HuH-7.5 (cell line): ENCODE data around the gene ABTB2.

Source experiments
- DNase-seq: peaks from one replicate; pipeline ENCODE4 v3.0.0; 2011; ENCODE audit warnings: low spot score

Gene ABTB2

DNA sequence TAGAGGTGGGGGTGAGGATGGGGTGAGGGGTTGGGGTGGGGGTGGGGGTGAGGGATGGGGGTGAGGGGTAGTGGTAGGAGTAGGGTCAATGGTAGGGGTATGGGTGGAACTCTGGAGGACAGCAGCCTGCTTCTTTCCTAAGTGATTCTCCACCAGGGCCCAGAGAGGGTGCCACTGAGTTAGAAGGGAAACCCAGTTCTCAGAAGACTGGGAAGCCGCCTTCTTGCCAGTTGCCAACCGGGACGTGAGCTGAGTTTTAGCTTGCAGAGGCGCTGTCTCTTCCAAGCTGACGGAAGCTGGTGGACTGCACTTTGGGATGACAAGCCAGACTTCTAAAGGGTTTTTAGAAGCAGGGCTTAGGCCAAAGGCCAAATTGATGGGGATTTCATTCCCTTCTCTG, 148.0 kb downstream of the ABTB2 start:
- no peak for DNase-seq

DNA sequence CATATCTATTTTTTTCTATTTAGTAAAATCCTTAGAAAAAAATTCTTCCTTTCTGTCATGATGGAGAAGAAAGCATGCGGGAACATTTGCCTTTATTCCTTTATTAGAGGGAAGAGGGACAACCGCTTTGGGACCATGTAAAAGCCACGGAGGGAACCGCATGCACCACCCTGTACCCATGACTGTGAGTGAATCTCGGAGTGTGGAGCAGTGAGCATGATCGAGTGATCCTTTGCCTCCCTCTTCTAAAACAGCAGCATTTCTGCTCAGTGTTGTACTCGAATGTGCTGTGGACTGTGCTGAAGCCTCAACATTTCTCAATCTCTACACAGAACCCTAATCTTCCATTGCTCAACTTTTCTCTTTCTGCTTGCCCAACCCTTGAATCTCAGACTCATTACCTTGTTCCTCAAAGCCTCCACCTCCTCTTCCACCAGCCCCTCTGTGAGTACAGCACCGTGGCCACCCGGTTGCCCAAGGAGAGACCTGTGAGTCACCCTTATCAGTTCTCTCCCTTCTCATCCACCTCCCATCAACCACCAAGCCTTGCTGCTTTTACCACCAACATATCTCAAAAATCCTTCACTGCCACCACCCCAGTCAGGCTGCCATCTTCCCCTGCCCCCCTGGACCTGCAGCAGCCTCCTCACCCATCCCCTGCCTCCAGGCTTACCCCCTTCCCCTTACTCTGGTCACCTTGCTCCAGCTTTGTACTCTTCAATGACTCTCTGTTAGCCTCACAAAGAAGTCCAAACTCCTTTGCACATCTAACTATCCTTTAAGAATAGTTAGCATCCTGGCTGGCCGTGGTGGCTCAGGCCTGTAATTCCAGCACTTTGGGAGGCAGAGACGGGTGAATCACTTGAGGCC, 149.3 kb downstream of the ABTB2 start:
- no peak for DNase-seq

DNA sequence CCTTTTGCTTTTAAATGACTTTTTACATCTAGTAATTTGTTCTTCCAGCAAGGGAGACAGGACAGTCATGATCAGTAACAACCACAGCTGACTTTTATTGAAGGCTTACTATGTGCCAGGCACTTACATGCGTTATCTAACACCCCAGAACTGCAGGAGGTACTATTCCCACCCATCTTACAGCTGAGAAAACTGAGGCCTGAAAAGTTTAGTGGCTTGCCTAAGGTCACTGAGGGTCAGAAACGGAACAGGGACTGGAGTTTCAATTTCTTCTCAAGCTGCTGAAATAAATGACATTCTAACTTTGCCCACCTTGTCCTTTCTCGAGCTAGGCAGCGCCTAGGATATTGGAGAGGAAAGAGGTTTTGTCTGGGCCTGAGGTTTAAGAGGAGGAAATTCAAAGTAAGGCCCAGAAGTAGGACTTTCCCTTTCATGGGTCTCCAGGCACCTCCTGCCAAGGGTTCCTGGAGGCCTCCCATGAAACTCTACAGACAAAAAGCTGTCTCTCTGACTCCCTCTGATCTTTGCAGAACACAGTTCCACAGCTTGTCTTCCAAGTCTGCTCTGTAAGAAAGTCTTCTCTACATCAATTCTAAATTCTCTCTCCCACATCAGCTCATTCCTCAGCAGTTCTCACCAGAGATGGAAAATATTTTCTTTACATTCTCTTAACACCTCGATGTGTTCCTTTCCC, 150.2 kb downstream of the ABTB2 start:
- no peak for DNase-seq

- DNase-seq, result no peak
These were observed 151.2 kb downstream of the ABTB2 start for GRCh38 chr11:34206407-34207300.

- DNase-seq, result no peak
These were observed 152.3 kb downstream of the ABTB2 start for GRCh38 chr11:34205326-34206035.

DNA sequence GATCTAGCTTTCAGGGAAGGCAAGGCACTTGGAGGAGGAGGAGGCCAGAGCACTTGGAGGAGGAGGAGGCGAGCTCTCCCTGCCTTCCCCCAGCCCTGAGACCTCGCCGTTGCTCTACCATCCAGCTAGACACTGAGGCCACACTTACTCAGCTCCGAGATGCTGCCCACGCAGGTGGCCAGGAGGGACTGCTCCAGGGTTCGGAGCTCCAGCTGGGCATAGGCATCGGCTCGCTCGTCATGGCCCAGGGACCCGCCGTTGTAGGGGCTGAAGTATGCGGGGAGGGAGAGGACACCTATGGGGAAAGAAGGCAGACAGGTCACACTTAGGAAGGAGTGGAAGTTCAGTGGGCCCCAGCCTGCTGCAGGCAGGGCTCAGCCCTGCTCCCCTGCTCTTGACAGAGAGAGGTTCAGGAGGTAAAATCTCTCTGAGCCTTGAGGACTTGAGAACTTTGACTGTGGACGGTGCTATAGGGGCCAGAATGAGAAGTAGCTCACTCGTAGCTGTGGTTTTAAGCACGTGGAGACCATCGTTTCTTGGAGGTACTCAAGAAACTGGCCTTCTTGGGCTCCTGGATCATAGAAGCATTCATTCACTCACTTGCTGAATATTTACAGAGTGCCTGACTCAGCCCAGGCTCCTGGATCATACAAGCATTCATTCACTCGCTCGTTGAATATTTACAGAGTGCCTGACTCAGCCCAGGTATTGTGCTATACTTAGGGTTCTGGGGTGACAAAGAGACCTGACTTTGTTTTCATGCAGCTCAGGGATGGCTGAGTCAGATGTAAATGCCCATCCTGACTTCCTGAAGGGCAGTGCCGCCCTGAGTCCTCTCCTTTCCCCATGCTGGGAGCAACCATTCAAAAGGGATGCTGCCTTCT, 153.2 kb downstream of the ABTB2 start:
- no peak for DNase-seq

DNA sequence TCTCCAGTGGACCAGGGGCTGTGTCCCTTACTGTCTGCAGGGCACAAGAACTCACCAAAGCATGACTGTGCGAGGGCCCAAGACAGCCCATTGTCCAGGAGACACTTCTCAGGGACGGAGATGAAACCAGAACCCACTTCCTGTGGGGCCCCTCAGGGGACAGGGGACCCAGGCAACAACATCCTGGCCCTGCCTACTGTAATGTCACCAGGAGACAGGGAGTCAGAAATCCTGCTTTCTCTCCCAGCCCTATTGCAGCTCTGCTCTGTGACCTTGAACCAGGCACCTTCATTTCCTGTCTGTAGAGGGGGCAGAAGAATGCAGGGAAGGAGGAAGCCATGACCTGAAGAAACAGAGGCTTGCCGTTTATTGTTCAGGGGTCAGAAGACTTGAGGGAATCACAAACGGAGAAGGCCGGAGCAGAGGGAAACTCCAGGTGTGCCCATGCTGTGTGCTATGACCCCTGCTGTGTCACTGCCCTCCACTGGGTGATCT, 154.4 kb downstream of the ABTB2 start:
- no peak for DNase-seq

- DNase-seq, result no peak
These were observed 156.7 kb downstream of the ABTB2 start for GRCh38 chr11:34201129-34201528.

GRCh38 chr11:34199525-34199924, 158.3 kb downstream of the ABTB2 start:
- no peak for DNase-seq

GRCh38 chr11:34198523-34198922, 159.3 kb downstream of the ABTB2 start:
- no peak for DNase-seq

DNA sequence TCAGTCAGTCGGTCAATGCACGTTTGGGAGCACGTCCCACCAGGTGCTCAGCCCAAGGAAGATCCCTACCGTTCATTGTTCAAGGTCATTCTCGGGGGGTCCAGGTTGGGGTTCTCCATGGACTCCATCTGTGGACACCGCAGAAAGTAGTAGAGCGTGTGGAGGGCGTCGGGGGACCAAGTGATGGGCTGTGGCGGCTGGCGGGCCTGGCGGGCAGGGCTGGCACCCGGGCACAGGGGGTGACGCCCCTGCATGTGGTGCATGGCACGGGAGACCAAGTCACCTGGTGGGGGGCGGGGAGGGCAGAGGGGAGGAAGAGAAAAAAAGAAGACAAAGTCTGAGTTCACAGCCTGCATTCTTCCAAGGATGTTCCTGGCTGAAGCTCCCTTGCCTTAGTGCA, 160.6 kb downstream of the ABTB2 start:
- no peak for DNase-seq

- no peak for DNase-seq
These were observed 163.1 kb downstream of the ABTB2 start for GRCh38 chr11:34194576-34195335.

GRCh38 chr11:34192481-34193401, 165.1 kb downstream of the ABTB2 start:
- no peak for DNase-seq

DNA sequence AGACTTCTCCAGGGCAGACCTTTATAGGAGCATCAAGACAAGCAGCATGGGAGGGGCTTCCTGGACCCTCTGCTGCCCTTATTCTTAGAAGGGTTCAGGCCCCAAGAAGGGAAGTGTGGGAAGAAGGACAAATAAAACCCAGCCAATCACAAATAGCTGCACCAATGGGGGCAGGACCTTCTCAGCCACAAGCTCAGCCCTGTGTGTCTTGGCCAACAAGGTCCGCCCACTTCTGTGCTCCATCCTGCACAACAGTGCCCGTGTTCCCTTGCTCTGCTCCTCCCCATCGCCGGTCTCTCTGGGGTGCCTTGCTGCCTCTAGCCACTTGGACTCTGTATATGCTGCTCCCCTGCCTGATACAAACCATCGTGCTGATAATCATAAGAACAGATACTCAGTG, 166.2 kb downstream of the ABTB2 start:
- DNase-seq, result no peak

GRCh38 chr11:34190192-34191139, 167.3 kb downstream of the ABTB2 start:
- no peak for DNase-seq

- DNase-seq, result no peak
These were observed 168.6 kb downstream of the ABTB2 start for GRCh38 chr11:34189191-34189590.

DNA sequence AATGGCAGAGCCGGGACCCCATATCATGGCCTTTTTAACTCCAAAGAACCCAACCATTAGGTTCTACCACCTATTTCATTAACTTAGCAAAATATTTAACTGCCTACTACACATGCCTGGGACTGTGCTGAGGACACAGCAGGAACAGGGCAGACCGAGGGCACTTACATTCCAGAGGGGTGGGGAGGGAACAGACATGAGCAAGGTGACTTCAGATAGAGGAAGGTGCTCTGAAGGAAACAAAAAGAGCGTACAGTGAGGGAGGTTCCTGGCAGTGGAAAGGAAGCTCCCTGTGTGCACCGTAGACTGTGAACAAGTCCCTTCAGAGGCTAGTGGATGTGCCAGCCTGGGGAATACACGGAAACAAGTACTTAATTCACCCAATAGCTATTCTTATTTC, 169.6 kb downstream of the ABTB2 start:
- no peak for DNase-seq
